ENCODE measurements around the gene WDSUB1. TPM values are rescaled to one million over a fixed set of nuclear protein-coding genes. Genes with fewer than 3 reads are reported as not detected.

WDSUB1 gene
- total RNA-seq, 1 experiment from 2014 or later, result not detected

- no peak overlapping the region for H3K4me2 ChIP-seq (ENCODE audit: low read depth, low read length, poor library complexity, severe bottlenecking)
- no peaks in the 10 kb centered on the region for H3K9me3 ChIP-seq (ENCODE audit: low read length)
- no peak overlapping the region for H3K9ac ChIP-seq (ENCODE audit: low read length)
- H2AFZ ChIP-seq (ENCODE audit: low read length), result no peak overlapping the region
- H4K20me1 ChIP-seq (ENCODE audit: insufficient read depth, low read depth, low read length), result no peaks in the 10 kb centered on the region
- H3K36me3 ChIP-seq (ENCODE audit: insufficient read depth, low read length), result no peaks in the 10 kb centered on the region
- no peaks in the 10 kb centered on the region for H3K9me2 ChIP-seq (replicated peaks; ENCODE audit: insufficient read depth, low read length)
- H3K4me3 ChIP-seq (ENCODE audit: low read length), result no peak overlapping the region
- no peak overlapping the region for H3K27ac ChIP-seq (ENCODE audit: low read length)
- H3K4me1 ChIP-seq (ENCODE audit: low read length), result no peaks in the 10 kb centered on the region
- H3K79me2 ChIP-seq (ENCODE audit: low read length), result no peaks in the 10 kb centered on the region
- H3K27me3 ChIP-seq (ENCODE audit: low read length), result no peaks in the 10 kb centered on the region
- DNase-seq, result no peak
Measured at GRCh38 chr2:159256159-159256558, 30.3 kb downstream of the WDSUB1 start.

- H2AFZ ChIP-seq (ENCODE audit: low read length), result no peak overlapping the region
- no peaks in the 10 kb centered on the region for H3K4me1 ChIP-seq (ENCODE audit: low read length)
- H4K20me1 ChIP-seq (ENCODE audit: insufficient read depth, low read depth, low read length), result no peaks in the 10 kb centered on the region
- no peaks in the 10 kb centered on the region for H3K36me3 ChIP-seq (ENCODE audit: insufficient read depth, low read length)
- no peak overlapping the region for H3K4me3 ChIP-seq (ENCODE audit: low read length)
- H3K27me3 ChIP-seq (ENCODE audit: low read length), result no peaks in the 10 kb centered on the region
- DNase-seq, result no peak
- no peaks in the 10 kb centered on the region for H3K79me2 ChIP-seq (ENCODE audit: low read length)
- H3K27ac ChIP-seq (ENCODE audit: low read length), result no peak overlapping the region
- H3K9me2 ChIP-seq (replicated peaks; ENCODE audit: insufficient read depth, low read length), result no peaks in the 10 kb centered on the region
- no peak overlapping the region for H3K4me2 ChIP-seq (ENCODE audit: low read depth, low read length, poor library complexity, severe bottlenecking)
- no peaks in the 10 kb centered on the region for H3K9me3 ChIP-seq (ENCODE audit: low read length)
- no peak overlapping the region for H3K9ac ChIP-seq (ENCODE audit: low read length)
Measured at GRCh38 chr2:159252905-159253304, 33.6 kb downstream of the WDSUB1 start.

- H3K27ac ChIP-seq (ENCODE audit: low read length), result no peak overlapping the region
- DNase-seq, result no peak
Measured at GRCh38 chr2:159251296-159252173, 35.0 kb downstream of the WDSUB1 start.

GRCh38 chr2:159249990-159250715 is 36.4 kb downstream of the WDSUB1 start:
- H3K36me3 ChIP-seq (ENCODE audit: insufficient read depth, low read length), result no peaks in the 10 kb centered on the region
- no peaks in the 10 kb centered on the region for H4K20me1 ChIP-seq (ENCODE audit: insufficient read depth, low read depth, low read length)
- no peaks in the 10 kb centered on the region for H3K9me3 ChIP-seq (ENCODE audit: low read length)
- no peaks in the 10 kb centered on the region for H3K79me2 ChIP-seq (ENCODE audit: low read length)
- H2AFZ ChIP-seq (ENCODE audit: low read length), result no peak overlapping the region
- no peak overlapping the region for H3K4me2 ChIP-seq (ENCODE audit: low read depth, low read length, poor library complexity, severe bottlenecking)
- no peaks in the 10 kb centered on the region for H3K9me2 ChIP-seq (replicated peaks; ENCODE audit: insufficient read depth, low read length)
- no peak overlapping the region for H3K4me3 ChIP-seq (ENCODE audit: low read length)
- H3K4me1 ChIP-seq (ENCODE audit: low read length), result no peaks in the 10 kb centered on the region
- no peak overlapping the region for H3K9ac ChIP-seq (ENCODE audit: low read length)
- H3K27me3 ChIP-seq (ENCODE audit: low read length), result no peaks in the 10 kb centered on the region
- no peak overlapping the region for H3K27ac ChIP-seq (ENCODE audit: low read length)
- DNase-seq, result no peak

More at GRCh38 chr2:159251296-159252173, 35.0 kb downstream of the WDSUB1 start:
- Histone ChIP-seq H4K20me1 (ENCODE audit: insufficient read depth, low read depth, low read length) (no peaks in the 10 kb centered on the region), H3K4me2 (ENCODE audit: low read depth, low read length, poor library complexity, severe bottlenecking) (no peak overlapping the region), H3K9me3 (ENCODE audit: low read length) (no peaks in the 10 kb centered on the region), H2AFZ (ENCODE audit: low read length) (no peak overlapping the region), H3K4me3 (ENCODE audit: low read length) (no peak overlapping the region), H3K79me2 (ENCODE audit: low read length) (no peaks in the 10 kb centered on the region), H3K27me3 (ENCODE audit: low read length) (no peaks in the 10 kb centered on the region), H3K9ac (ENCODE audit: low read length) (no peak overlapping the region), H3K9me2 (replicated peaks; ENCODE audit: insufficient read depth, low read length) (no peaks in the 10 kb centered on the region), H3K4me1 (ENCODE audit: low read length) (no peaks in the 10 kb centered on the region), H3K36me3 (ENCODE audit: insufficient read depth, low read length) (no peaks in the 10 kb centered on the region)

GRCh38 chr2:159246325-159246988 is 40.0 kb downstream of the WDSUB1 start:
- no peaks in the 10 kb centered on the region for H3K79me2 ChIP-seq (ENCODE audit: low read length)

GRCh38 chr2:159243529-159243928 is 43.0 kb downstream of the WDSUB1 start:
- Histone ChIP-seq H3K4me3 (ENCODE audit: low read length) (no peak overlapping the region), H3K4me1 (ENCODE audit: low read length) (no peaks in the 10 kb centered on the region), H4K20me1 (ENCODE audit: insufficient read depth, low read depth, low read length) (no peaks in the 10 kb centered on the region), H3K9ac (ENCODE audit: low read length) (no peak overlapping the region), H3K79me2 (ENCODE audit: low read length) (no peaks in the 10 kb centered on the region), H3K9me2 (replicated peaks; ENCODE audit: insufficient read depth, low read length) (no peaks in the 10 kb centered on the region), H3K27ac (ENCODE audit: low read length) (no peak overlapping the region), H2AFZ (ENCODE audit: low read length) (no peak overlapping the region), H3K4me2 (ENCODE audit: low read depth, low read length, poor library complexity, severe bottlenecking) (no peak overlapping the region), H3K27me3 (ENCODE audit: low read length) (no peaks in the 10 kb centered on the region), H3K36me3 (ENCODE audit: insufficient read depth, low read length) (no peaks in the 10 kb centered on the region), H3K9me3 (ENCODE audit: low read length) (no peaks in the 10 kb centered on the region)
- no peak for DNase-seq

More at GRCh38 chr2:159246325-159246988, 40.0 kb downstream of the WDSUB1 start:
- DNase-seq, result no peak
- Histone ChIP-seq H3K27ac (ENCODE audit: low read length) (no peak overlapping the region), H3K27me3 (ENCODE audit: low read length) (no peaks in the 10 kb centered on the region), H3K9me2 (replicated peaks; ENCODE audit: insufficient read depth, low read length) (no peaks in the 10 kb centered on the region), H3K4me1 (ENCODE audit: low read length) (no peaks in the 10 kb centered on the region), H3K9me3 (ENCODE audit: low read length) (no peaks in the 10 kb centered on the region), H3K36me3 (ENCODE audit: insufficient read depth, low read length) (no peaks in the 10 kb centered on the region), H3K4me3 (ENCODE audit: low read length) (no peak overlapping the region), H3K9ac (ENCODE audit: low read length) (no peak overlapping the region), H4K20me1 (ENCODE audit: insufficient read depth, low read depth, low read length) (no peaks in the 10 kb centered on the region), H2AFZ (ENCODE audit: low read length) (no peak overlapping the region), H3K4me2 (ENCODE audit: low read depth, low read length, poor library complexity, severe bottlenecking) (no peak overlapping the region)

GRCh38 chr2:159234868-159235267 is 51.6 kb downstream of the WDSUB1 start:
- H3K27ac ChIP-seq (ENCODE audit: low read length), result no peak overlapping the region
- H3K4me2 ChIP-seq (ENCODE audit: low read depth, low read length, poor library complexity, severe bottlenecking), result no peak overlapping the region
- H3K4me1 ChIP-seq (ENCODE audit: low read length), result no peaks in the 10 kb centered on the region
- no peaks in the 10 kb centered on the region for H3K9me2 ChIP-seq (replicated peaks; ENCODE audit: insufficient read depth, low read length)
- H3K9ac ChIP-seq (ENCODE audit: low read length), result no peak overlapping the region
- no peaks in the 10 kb centered on the region for H3K79me2 ChIP-seq (ENCODE audit: low read length)
- H3K9me3 ChIP-seq (ENCODE audit: low read length), result no peaks in the 10 kb centered on the region
- no peak for DNase-seq
- no peak overlapping the region for H3K4me3 ChIP-seq (ENCODE audit: low read length)
- no peaks in the 10 kb centered on the region for H3K27me3 ChIP-seq (ENCODE audit: low read length)
- no peaks in the 10 kb centered on the region for H3K36me3 ChIP-seq (ENCODE audit: insufficient read depth, low read length)
- no peak overlapping the region for H2AFZ ChIP-seq (ENCODE audit: low read length)
- H4K20me1 ChIP-seq (ENCODE audit: insufficient read depth, low read depth, low read length), result no peaks in the 10 kb centered on the region

All from Karpas-422 (cell line).